HG02852 (cell line): ENCODE results near the gene TECR.
"Not testable (repeated sequence)": the region's sequence is repeated elsewhere in the genome, so short reads cannot be mapped to it uniquely, and the experiment has no call there.

Source experiments
- ATAC-seq: cut with Tn5 transposase; IDR thresholded peaks from one replicate; pipeline ENCODE4 v1.9.1; 2021; ENCODE audit warnings: mild to moderate bottlenecking, moderate library complexity; ENCODE audit not compliant: unreplicated experiment

The TECR gene

GRCh38 chr19:14580623-14581237 lies 51.3 kb downstream of the TECR start:
- ATAC-seq, result no peak

GRCh38 chr19:14582894-14583340 lies 53.5 kb downstream of the TECR start, which contains the start of gene CLEC17A:
Gene CLEC17A, plus strand, starts transcription at chr19:14583084. Its CDS starts 77 bp downstream, at chr19:14583161.
- ATAC-seq, result no peak

GRCh38 chr19:14584372-14584771 lies 55.0 kb downstream of the TECR start:
- ATAC-seq, result not testable (repeated sequence)

GRCh38 chr19:14585187-14585586 lies 55.8 kb downstream of the TECR start:
- peak; percentile 67 for ATAC-seq

- ATAC-seq, result not testable (repeated sequence)
Measured at GRCh38 chr19:14589433-14589832, 60.0 kb downstream of the TECR start.

- ATAC-seq, result no peak
Measured at GRCh38 chr19:14595558-14595957, 66.2 kb downstream of the TECR start.

- no peak for ATAC-seq
Measured at GRCh38 chr19:14599548-14600147, 70.3 kb downstream of the TECR start.

- peak; percentile 65 for ATAC-seq
Measured at GRCh38 chr19:14603990-14604387, 74.6 kb downstream of the TECR start.

- ATAC-seq, result no peak
Measured at GRCh38 chr19:14606627-14607026, 77.2 kb downstream of the TECR start.

GRCh38 chr19:14611051-14611450 lies 81.7 kb downstream of the TECR start:
- ATAC-seq, result no peak

GRCh38 chr19:14612242-14612641 lies 82.8 kb downstream of the TECR start:
- not testable (repeated sequence) for ATAC-seq

- ATAC-seq, result no peak
Measured at GRCh38 chr19:14612657-14613056, 83.3 kb downstream of the TECR start.

- ATAC-seq, result not testable (repeated sequence)
Measured at GRCh38 chr19:14613399-14614098, 84.2 kb downstream of the TECR start.

GRCh38 chr19:14614099-14614412 lies 84.7 kb downstream of the TECR start:
- no peak for ATAC-seq
